Stimulated activated CD4-positive, alpha-beta T cell treated with anti-CD3 and anti-CD28 coated beads, TNF-alpha, amount 100 ng/mL, for 1 hour (primary cell): Measurements from ENCODE around the gene SERPINA10.
"Not testable (repeated sequence)": the region's sequence is repeated elsewhere in the genome, so short reads cannot be mapped to it uniquely, and the experiment has no call there.

Experiments
- DNase-seq, 3 donors: peaks; one replicate each; pipeline ENCODE4 v3.0.0-alpha.2; 2020; ENCODE audit warnings: low read depth in 3 of 3, low spot score in 1 of 3

SERPINA10 gene

DNA sequence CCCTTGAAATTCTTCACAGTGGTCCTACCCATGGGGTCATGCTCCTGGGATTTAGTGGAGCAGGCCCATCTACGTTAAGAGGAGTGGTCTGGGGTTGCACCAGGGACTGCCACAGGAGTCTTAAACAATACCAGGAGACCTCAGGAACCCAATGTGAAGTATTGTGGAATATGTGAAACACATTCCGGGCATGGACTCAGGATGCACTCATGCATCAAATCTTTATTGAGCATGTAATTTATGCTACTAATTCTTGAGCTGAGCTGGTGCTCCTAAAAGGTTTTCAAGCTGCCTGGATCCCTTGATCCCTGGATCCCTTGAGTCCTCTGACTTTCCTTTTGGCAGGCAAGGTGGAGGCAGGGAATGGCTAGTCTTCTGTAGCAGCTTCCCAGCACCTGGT lies 8.8 kb downstream of the SERPINA10 start:
- no peak for DNase-seq

DNA sequence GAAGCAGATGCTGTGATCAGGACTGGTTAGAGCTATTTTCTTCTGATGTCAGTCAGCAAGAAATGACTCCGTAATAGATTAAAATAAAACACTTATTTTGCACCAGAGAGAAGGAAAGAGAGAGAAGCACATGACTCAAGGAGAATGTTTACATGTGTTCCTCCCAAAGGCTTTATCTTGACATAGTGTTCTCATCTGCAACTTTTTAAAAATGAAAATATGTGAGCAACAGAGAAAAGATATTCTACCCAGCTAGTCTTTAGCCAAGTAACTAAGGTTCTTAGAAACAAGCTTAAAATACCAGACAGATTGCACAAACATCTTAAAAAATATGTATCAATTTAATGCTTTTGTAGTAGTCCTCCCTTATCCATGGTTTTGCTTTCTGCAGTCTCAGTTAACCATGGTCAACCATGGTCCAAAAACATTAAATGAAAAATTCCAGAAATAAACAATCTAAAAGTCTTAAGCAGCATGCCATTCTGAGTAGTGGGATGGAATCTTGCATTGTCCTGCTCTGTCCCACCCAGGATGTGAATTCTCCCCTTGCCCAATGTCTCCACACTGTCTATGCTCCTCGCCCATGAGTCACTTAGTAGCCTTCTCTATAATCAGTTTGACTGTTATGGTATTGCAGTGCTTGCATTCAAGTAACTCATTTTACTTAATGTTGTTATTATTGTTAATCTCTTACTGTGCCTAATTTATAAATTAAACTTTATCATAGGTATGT lies 9.9 kb downstream of the SERPINA10 start:
- DNase-seq, result no peak

DNA sequence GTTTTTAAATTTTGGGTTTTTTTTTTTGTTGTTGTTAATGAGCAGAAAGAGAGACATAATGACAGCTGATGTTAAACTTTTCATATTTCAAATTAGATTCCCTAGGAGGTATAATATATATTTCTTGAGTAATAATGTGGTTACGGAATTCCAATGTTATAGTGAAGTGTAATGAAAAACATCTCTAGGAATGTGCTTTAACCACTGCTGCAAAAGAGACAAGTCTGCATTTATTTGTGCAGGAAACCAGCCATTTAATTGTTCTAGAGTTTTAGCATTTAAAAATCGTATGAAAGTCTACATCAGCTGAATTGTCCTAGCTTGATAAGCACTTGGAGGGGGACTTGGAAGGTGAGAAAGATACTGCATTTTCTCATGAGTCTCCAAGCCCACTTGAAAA lies 14.3 kb downstream of the SERPINA10 start:
- DNase-seq, result no peak

DNA sequence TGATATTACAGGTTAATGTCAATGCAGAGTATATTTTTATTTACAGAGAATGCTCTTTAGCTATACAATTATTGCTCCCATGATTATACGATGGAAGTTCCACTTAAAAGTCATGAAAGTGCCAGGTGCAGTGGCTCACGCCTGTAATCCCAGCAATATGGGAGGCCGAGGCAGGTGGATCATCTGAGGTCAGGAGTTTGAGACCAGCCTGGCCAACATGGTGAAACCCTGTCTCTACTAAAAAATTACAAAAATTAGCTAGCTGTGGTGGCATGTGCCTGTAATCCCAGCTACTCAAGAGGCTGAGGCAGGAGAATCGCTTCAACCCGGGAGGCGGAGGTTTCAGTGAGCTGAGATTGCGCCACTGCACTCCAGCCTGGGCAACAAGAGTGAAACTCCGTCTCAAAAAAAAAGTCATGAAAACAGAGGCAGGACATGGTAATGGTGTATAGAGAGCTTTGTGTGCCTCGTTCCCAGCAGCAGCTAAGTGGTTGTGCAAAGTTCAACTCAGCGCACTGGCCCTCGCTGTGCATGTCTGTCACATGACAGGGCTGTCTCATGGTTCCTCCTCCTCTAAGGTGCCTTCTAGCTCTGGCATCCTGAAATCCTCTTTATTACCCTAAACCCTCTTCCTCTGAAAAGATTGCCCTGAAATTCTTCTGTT lies 16.0 kb downstream of the SERPINA10 start:
- DNase-seq, result not testable (repeated sequence)

DNA sequence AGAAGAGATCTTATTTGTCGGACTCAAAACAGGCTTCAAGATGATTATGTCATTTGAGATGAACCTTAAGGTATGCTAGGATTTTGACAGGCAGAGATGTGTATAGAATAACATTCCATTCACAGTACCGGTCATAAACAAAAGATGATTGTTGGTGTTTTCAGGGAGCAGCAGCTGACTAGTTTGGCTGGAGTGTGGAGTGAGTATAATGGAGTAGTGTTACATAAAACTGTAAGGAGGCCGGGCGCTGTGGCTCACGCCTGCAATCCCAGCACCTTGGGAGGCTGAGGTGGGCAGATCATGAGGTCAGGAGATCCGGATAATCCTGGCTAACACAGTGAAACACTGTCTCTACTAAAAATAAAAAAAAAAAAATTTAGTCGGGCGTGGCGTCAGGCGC lies 23.9 kb downstream of the SERPINA10 start:
- no peak for DNase-seq

DNA sequence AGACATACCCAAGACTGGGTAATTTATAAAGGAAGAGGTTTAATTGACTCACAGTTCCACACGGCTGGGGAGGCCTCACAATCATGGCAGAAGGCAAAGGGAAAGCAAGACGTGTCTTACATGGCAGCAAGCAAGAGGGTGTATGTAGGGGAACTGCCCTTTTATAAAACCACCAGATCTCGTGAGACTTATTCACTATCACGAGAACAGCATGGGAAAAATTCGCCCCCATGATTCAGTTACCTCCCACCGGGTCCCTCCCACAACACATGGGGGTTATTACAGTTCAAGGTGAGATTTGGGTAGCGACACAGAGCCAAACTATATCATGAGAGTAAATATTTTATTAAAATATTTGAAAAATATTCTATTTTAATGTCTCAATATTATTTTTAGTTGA lies 24.5 kb downstream of the SERPINA10 start:
- DNase-seq, result not testable (repeated sequence)

DNA sequence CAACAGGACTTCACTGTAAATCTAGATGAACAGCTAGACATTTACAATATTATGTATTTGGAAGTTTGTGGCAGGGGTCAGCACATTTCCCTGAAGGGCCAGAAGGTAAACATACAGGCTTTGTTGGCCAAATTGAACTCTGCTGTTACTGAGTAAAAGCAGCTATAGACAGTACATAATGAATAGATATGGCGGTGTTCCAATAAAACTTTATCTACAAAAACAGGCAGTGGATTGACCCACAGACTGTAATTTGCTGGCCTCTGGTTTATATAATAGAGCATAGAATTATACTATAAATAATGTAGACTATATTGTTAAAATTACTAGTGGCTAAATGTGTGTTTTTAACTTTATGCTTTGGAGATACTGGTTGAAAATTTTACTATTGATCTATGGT lies 25.7 kb downstream of the SERPINA10 start:
- no peak for DNase-seq

DNA sequence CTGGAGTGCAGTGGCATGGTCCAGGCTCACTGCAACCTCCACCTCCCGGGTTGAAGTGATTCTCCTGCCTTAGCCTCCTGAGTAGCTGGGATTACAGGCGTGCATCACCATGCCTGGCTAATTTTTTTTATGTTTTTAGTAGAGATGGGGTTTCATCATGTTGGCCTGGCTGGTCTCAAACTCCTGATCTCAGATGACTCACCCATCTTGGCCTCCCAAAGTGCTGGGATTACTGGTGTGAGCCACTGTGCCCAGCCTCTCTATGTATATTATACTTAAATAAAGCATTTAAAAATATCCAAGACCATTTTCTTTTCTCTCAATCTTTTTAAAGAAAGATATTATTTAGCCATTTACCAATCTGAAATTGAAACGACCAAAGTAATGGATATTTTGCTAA lies 28.9 kb downstream of the SERPINA10 start:
- DNase-seq, result not testable (repeated sequence)

DNA sequence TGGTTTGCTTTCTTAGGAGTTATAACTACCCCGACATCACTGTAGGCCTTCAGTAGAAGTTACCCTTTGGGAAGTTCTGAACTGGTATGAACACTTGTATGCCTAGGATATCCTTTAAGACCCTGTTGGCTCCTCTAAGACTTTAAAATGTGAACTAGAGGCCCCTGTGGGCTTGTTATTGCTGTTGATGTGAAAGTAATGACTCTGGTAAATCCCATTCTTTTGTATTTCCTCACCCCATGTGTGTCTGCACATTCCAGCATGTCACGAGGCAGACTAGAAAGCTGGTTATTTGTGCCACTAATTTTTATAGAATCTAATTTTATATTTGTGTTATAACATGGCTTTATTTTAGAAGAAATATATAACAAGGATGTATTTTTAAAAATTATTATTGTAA lies 48.9 kb downstream of the SERPINA10 start:
- no peak for DNase-seq

DNA sequence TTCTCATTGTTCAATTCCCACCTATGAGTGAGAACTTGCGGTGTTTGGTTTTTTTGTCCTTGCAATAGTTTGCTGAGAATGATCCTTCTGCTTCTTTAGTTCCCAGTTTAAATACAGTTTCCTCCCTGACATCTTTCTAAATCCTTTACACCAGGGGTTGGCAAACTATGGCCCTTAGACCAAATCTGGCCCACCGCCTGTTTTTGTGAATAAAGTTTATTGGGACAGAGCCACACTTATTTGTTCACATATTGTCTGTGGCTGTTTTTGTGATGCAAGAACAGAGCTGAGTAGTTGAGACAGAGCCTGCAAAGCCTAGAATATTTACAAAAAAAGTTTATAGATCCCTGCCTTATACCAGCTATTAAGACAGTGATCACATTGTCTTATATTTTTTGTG lies 53.7 kb downstream of the SERPINA10 start:
- no peak for DNase-seq

DNA sequence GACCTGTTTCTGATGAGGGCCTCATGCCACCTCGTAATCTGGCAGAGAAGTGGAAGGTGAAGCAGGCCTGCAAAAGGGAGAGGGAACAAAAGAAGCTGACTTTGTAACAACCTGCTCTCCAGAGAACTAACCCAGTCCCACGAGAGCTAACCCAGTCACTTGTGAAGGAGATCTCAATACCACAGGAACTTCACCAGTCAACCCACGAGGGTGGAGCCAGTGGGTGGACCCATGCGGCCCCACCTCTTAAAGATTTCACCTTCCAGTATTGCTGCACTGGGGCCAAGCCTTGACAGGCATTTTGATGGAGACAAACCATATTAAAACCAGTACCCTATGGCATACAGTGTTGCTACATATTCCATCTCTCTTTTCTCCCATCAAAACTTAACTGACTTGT lies 55.1 kb downstream of the SERPINA10 start:
- DNase-seq, result no peak

DNA sequence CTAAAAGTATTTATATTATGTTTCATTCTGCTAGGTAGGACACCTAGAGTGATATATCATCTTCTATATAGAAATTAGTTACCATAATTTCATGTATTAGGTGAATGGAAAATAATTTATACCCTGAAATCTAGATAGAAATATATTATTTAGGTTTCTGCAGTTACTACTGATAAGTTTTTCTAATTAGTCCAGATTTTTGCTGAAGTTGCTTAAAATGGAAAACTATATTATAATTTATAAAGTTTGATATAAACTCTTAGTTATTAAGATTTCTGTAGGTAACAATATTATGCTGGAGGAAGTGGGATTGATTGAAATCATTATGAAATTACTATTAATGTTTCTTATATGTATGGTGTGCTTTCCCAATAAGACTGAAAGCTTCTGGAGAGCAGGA lies 56.0 kb downstream of the SERPINA10 start:
- no peak for DNase-seq
